C4-2B (cell line): ENCODE measurements around the gene CCNI2.

Experiments used
- ZFX ChIP-seq: fragments of 450-650 bp; IDR thresholded peaks from 2 replicates; pipeline ENCODE4 v1.6.1; 2017
- TF ChIP-seq, protein P1 (sequence below): fragments of 450-650 bp; conservative IDR thresholded peaks from 2 replicates; pipeline ENCODE4 v1.5.1; 2017; ENCODE audit warnings: mild to moderate bottlenecking

DNA sequence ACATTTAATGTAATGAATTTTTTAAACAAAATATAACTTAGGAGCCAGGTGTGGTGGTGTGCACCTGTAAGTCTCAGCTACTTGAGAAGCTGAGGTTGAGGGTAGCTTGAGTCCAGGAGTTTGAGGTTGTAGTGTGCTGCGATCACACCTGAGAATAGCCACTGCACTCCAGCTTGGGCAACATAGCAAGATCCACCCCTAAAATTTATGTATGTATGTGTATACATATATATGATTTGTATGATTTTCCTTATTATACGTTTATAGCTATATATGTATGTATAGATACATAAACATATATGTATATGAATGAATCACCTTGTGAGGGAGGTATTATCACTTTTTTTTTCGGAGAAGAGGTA lies 653 bp upstream of the CCNI2 start:
- TF ChIP-seq, protein P1, sequence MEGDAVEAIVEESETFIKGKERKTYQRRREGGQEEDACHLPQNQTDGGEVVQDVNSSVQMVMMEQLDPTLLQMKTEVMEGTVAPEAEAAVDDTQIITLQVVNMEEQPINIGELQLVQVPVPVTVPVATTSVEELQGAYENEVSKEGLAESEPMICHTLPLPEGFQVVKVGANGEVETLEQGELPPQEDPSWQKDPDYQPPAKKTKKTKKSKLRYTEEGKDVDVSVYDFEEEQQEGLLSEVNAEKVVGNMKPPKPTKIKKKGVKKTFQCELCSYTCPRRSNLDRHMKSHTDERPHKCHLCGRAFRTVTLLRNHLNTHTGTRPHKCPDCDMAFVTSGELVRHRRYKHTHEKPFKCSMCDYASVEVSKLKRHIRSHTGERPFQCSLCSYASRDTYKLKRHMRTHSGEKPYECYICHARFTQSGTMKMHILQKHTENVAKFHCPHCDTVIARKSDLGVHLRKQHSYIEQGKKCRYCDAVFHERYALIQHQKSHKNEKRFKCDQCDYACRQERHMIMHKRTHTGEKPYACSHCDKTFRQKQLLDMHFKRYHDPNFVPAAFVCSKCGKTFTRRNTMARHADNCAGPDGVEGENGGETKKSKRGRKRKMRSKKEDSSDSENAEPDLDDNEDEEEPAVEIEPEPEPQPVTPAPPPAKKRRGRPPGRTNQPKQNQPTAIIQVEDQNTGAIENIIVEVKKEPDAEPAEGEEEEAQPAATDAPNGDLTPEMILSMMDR, result no peak
- no peak for TF ChIP-seq ZFX
